ENCODE measurements around the gene GNPTAB.
A peak's percentile ranks its signal among the peaks of the same experiment; 100 is the strongest.

The GNPTAB gene

DNA sequence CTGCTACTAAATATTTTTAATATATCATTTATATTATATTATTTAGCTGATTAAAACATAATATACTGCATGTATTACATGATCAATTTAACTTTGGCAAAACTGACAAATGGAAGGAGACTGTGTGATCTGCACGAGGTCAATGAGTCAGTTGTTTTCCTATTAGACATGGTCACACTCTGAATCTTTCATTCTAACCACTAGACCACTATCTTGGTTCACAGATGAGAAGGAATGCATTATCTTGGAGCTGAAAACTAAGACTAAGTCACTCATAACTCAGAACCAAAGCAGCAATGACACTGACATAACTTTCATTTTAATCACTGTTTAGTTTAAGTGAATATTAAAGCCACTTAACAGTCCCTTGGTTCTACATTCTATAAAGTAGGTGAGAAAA, 37.4 kb downstream of the GNPTAB start:
- Histone ChIP-seq H2AFZ (ENCODE audit: low read depth, low read length) (no peak overlapping the region), H3K27ac (ENCODE audit: low read length) (peak overlapping the region; percentile 12; the same call in 1 of the 2 replicates), H3K4me2 (ENCODE audit: insufficient read depth, low read length) (no peak overlapping the region), H3K36me3 (ENCODE audit: insufficient read depth, low read length) (peaks cover 53% of the 10 kb centered on the region), H3K79me2 (ENCODE audit: insufficient read depth, low read length) (peaks cover 37% of the 10 kb centered on the region), H3K27me3 (ENCODE audit: insufficient read depth, low read length, poor library complexity) (no peaks in the 10 kb centered on the region), H4K20me1 (ENCODE audit: insufficient read depth, low read length) (no peaks in the 10 kb centered on the region), H3K9ac (ENCODE audit: low read depth, low read length) (no peak overlapping the region), H3K9me3 (ENCODE audit: insufficient read depth, low read length, severe bottlenecking) (no peaks in the 10 kb centered on the region), H3K4me1 (ENCODE audit: insufficient read depth, low read length) (peaks cover 45% of the 10 kb centered on the region), H3K4me3 (ENCODE audit: low read depth in 1 of 2, low read length in 2 of 2) (no peak overlapping the region)
- no peak for TF ChIP-seq EZH2 (IDR thresholded peaks at IDR 0.05; ENCODE audit: borderline replicate concordance, low read depth, low read length, severe bottlenecking)
- TF ChIP-seq, protein P1, sequence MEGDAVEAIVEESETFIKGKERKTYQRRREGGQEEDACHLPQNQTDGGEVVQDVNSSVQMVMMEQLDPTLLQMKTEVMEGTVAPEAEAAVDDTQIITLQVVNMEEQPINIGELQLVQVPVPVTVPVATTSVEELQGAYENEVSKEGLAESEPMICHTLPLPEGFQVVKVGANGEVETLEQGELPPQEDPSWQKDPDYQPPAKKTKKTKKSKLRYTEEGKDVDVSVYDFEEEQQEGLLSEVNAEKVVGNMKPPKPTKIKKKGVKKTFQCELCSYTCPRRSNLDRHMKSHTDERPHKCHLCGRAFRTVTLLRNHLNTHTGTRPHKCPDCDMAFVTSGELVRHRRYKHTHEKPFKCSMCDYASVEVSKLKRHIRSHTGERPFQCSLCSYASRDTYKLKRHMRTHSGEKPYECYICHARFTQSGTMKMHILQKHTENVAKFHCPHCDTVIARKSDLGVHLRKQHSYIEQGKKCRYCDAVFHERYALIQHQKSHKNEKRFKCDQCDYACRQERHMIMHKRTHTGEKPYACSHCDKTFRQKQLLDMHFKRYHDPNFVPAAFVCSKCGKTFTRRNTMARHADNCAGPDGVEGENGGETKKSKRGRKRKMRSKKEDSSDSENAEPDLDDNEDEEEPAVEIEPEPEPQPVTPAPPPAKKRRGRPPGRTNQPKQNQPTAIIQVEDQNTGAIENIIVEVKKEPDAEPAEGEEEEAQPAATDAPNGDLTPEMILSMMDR (IDR thresholded peaks at IDR 0.05; ENCODE audit: borderline replicate concordance, extremely low read depth, low read length, poor library complexity, severe bottlenecking) = no peak
- no peak for ATAC-seq (ENCODE audit: insufficient read depth, low read depth)
- DNase-seq = no peak

DNA sequence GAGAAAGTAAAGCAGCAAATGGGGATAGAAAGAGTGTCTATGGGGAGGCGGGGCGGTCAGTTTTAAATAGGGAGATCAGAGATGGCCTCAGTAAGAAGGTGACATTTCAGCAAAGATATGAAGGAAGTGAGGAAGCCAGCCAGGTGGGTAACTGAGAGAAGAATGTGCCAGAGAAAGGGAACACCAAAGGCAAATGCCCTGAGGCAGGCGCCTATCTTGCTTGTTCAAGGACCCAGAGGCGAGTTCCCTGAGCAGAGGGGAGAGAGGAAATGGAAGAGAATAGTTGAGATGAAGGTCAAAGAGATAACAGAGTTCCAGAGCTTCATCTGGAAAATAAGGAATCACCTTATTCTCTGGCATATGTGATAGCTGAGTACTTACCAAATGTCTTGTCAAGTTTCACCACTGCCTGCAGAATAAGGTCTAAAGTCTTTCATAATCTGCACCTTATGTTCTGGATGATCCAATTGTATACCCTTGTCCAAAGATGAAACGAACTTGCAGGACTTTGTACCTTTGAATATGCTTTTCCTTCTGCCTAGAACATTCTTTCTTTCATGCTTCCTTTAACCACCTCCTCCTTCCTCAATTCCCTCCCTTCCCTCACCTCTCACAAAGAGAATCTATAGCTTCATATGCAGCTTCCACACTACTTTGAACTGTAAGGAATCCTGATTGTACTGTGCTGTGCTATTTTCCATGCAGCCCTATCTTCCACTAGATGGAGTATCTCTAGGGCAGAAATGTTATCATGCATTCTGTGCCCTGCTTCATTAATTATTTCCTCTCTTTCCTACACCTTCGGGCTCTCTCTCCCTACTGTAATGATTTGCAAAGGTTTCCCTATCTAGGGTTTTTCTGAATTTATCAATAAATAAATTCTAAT, 38.5 kb downstream of the GNPTAB start:
- peaks cover 56% of the 10 kb centered on the region for H3K36me3 ChIP-seq (ENCODE audit: insufficient read depth, low read length)
- H2AFZ ChIP-seq (ENCODE audit: low read depth, low read length) = no peak overlapping the region
- H3K27me3 ChIP-seq (ENCODE audit: insufficient read depth, low read length, poor library complexity) = no peaks in the 10 kb centered on the region
- no peak overlapping the region for H3K4me2 ChIP-seq (ENCODE audit: insufficient read depth, low read length)
- no peaks in the 10 kb centered on the region for H4K20me1 ChIP-seq (ENCODE audit: insufficient read depth, low read length)
- DNase-seq (no peak), ATAC-seq (ENCODE audit: insufficient read depth, low read depth) (peak; percentile 30; the same call in 1 of the 3 replicates)
- peaks cover 34% of the 10 kb centered on the region for H3K4me1 ChIP-seq (ENCODE audit: insufficient read depth, low read length)
- no peaks in the 10 kb centered on the region for H3K9me3 ChIP-seq (ENCODE audit: insufficient read depth, low read length, severe bottlenecking)
- peak overlapping the region; percentile 35; the same call in 1 of the 2 replicates for H3K27ac ChIP-seq (ENCODE audit: low read length)
- H3K4me3 ChIP-seq (ENCODE audit: low read depth in 1 of 2, low read length in 2 of 2) = no peak overlapping the region
- H3K9ac ChIP-seq (ENCODE audit: low read depth, low read length) = no peak overlapping the region
- peaks cover 26% of the 10 kb centered on the region for H3K79me2 ChIP-seq (ENCODE audit: insufficient read depth, low read length)
- TF ChIP-seq EZH2 (IDR thresholded peaks at IDR 0.05; ENCODE audit: borderline replicate concordance, low read depth, low read length, severe bottlenecking) = no peak
- TF ChIP-seq, protein P1 (IDR thresholded peaks at IDR 0.05; ENCODE audit: borderline replicate concordance, extremely low read depth, low read length, poor library complexity, severe bottlenecking) = peak; percentile 54

DNA sequence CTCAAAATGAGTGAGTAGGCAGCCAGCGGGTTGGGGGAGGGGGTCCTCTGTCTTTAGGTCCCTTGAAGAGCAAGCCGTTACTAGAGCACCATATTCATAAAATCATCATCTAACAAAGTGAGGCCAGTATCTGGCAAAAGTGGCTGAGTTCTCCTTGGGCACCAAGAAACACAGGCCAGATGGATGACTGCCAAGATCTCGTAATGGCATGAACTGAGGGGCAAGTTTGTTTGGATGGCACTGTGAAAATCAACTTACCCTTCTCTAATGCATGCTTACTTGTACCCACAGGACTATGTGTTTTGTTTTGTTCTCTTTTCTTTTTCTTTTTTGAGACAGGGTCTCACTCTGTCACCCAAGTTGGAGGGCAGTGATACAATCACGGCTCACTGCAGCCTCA, 41.6 kb downstream of the GNPTAB start:
- Histone ChIP-seq H3K9me3 (ENCODE audit: insufficient read depth, low read length, severe bottlenecking) (no peaks in the 10 kb centered on the region), H3K79me2 (ENCODE audit: insufficient read depth, low read length) (peaks cover 9% of the 10 kb centered on the region), H3K4me2 (ENCODE audit: insufficient read depth, low read length) (no peak overlapping the region), H3K36me3 (ENCODE audit: insufficient read depth, low read length) (peaks cover 76% of the 10 kb centered on the region), H3K4me3 (ENCODE audit: low read depth in 1 of 2, low read length in 2 of 2) (no peak overlapping the region), H2AFZ (ENCODE audit: low read depth, low read length) (no peak overlapping the region), H3K4me1 (ENCODE audit: insufficient read depth, low read length) (peaks cover 4% of the 10 kb centered on the region; the same call in 1 of the 2 replicates), H3K27me3 (ENCODE audit: insufficient read depth, low read length, poor library complexity) (no peaks in the 10 kb centered on the region), H4K20me1 (ENCODE audit: insufficient read depth, low read length) (no peaks in the 10 kb centered on the region), H3K27ac (ENCODE audit: low read length) (no peak overlapping the region), H3K9ac (ENCODE audit: low read depth, low read length) (no peak overlapping the region)
- no peak for DNase-seq
- TF ChIP-seq, protein P1 (IDR thresholded peaks at IDR 0.05; ENCODE audit: borderline replicate concordance, extremely low read depth, low read length, poor library complexity, severe bottlenecking) = no peak
- TF ChIP-seq EZH2 (IDR thresholded peaks at IDR 0.05; ENCODE audit: borderline replicate concordance, low read depth, low read length, severe bottlenecking) = no peak
- ATAC-seq (ENCODE audit: insufficient read depth, low read depth) = no peak
